ENCODE measurements around the gene ATP5F1E. TPM values are rescaled to one million over a fixed set of nuclear protein-coding genes. Genes with fewer than 3 reads are reported as not detected.

The ATP5F1E gene
- 33.9 and 42.1 TPM in 2 replicates for total RNA-seq (2014; rRNA removed; shearing (Covaris generic))
- polyA plus RNA-seq (2015; cell fraction: cytosol; rRNA removed) = 26.8 and 36.8 TPM in 2 replicates
- 10.4 and 13.3 TPM in 2 replicates for polyA plus RNA-seq (2015; cell fraction: nucleus; rRNA removed)

DNA sequence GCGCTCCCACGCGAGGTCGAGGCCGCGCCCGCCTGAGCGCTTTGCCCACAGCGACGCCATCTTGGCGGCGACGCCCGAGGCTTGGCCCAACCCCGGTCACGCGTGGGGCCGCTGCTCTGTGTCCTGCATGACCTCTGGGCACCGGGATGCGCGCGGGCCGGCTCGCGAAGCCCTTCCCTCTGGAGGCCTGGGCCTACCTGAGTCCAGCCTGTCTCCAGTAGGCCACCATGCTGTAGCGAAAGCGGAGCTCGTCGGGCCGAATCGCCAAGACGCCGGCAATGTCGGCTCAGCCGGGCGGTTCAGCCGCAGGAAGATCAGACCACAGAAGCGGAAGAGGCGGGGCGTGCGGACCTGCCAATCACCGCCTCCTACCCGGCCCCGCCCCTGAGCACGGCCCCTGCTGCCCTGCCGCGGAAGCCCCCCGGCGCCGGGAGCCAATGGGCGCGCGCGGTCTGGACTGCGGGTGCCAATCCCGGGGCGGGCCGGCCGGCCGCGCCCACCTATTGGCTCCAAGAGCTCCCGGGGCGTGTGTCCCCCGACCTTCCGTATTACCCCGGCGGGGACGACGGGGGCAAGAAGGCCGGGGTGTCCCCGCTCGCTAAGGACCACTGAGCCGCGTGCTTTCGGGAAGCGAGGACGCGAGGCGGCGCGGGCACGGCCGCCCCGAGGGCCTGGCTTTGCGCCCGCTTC is at the start of gene ATP5F1E:
TSS of gene ATP5F1E (minus strand) at position 313 of the 690 bp plus-strand sequence. CDS start at position 229, 84 bp downstream.
- peak; percentile 96 for DNase-seq (ENCODE audit: low read depth)

DNA sequence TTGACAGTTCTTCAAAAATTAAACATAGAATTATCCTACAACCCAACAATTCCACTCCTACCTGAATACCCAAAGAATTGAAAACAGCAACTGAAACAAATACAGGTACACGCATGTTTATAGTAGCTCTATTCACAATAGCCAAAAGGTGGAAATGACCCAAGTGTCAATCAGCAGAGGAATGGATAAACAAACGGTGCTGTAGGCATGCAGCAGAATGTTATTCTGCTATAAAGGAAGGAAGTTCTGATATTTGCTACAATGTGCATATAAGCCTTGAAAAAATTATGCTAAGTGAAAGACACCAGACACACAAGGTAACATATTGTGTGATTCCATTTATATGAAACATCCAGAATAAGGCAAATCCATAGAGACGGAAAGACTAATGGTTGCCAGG is 48.9 kb upstream of the ATP5F1E start:
- no peak for DNase-seq (ENCODE audit: low read depth)

DNA sequence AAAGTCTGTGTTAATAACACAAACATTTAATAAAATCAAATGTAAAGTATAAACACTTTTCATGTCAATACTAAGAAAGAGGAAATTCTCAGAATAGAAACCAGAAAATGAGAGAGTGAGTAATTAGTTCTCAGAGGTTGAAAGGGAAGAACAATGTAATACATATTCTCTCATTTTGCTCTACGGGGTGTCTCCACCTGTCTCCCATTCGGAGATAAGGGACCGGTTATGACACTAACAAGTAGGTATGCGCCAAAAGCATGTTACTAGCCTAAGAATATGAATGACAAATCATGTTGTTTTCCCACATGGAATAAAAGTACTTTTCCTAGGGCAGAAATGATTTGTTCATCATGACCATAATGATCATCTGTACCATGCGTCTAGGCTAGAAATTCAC is 46.1 kb upstream of the ATP5F1E start:
- DNase-seq (ENCODE audit: low read depth) = no peak

DNA sequence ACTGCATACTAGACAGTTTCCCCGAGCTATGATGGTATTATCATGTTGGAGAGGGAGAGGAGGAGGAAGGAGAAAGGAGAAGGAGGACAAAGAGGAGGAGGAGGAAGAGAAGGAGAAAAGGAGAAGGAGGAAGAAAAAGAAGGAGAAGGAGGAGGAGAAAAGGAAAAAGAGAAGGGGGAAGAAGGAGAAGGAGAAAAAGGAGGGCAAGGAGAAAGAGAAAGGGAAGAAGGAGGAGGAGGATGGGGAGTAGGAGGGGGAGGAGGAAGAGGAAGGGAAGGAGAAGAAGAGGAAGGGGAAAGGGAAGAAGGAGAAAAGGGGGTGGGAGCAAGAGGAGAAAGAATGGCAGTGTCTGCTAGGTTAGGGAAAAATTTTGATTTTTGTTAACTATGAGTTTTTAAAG is 45.6 kb upstream of the ATP5F1E start:
- no peak for DNase-seq (ENCODE audit: low read depth)

DNA sequence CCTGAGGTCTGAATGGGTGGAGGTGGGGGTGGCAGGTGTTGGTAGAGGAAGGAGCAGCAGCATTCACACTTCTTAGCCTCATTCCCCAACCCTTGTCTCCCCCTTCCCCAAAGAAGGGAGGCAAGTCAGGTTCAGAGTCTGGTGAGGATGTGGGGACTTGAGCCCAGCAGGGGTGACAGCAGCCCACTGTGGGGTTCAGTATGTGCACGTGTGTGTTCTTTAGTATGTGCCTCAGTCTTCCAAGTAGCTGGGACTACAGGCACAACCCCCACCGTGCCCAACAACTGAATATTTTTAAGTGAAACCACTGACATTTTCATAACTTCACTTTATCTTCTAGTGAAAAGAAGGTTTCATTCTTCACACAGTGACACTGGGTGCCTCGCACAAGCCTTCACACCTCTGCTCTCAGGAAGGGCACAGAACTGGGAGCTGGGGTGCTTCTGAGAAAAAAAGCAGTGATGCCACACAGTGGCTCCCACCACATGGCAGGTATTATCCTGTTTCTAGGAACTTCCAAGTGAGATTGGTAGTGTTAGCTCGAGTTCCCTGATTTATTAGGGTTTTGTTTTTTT is 43.9 kb upstream of the ATP5F1E start:
- DNase-seq (ENCODE audit: low read depth) = no peak

DNA sequence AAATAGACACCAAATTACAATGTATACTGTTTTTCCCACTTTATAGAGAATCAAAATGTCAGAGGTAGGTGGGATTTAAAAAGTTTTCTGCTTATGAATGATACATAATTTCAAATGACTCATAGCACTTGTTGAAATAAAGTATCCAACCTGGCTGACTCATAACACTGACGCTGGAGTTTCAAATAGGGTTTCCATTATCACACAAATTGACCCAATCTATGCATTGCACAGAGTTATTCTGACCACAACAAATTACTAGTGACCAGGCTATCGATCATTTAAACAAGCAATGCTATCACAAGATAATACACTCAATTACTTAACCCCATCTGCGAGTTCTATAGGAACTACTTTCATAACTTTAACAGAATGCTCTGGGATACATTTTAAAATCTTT is 42.3 kb upstream of the ATP5F1E start:
- peak; percentile 5 for DNase-seq (ENCODE audit: low read depth)

DNA sequence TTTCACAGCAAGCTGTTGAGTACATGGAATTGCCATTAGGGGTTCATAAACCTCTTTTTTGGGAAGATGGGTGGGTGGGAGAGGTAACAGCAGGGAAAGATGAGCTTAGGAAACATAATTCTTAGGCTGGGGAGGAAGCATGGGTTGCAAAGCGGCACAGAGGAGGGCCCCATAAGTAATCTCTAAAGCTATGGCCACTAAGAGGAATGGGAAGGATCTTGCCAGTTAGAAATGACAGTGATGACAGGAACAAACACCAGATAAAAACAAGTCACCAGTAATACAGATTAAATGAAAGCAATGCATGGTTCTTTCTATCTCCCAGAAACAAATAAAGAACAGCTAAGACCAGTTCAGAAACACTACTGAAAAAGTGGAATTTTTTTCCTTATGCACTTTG is 41.4 kb upstream of the ATP5F1E start:
- DNase-seq (ENCODE audit: low read depth) = no peak

DNA sequence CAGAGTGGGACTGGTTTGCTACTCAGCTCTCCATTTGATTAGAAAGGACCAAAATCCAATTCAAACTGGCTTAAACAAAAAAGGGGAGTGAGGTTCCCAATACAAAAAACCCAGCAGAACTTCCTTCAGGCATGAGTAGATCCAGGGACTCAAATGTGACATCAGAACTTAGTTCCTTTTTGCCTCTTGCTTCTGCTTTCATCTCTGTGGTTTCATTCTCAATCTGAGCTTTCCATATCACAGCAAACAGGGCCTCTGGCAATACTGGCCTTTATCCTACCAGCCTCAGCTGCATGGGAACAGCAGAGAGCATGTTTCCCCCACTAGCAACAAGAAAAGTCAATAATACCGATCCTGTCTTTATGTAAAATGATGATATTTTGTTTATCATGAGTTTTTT is 39.1 kb upstream of the ATP5F1E start:
- DNase-seq (ENCODE audit: low read depth) = no peak

DNA sequence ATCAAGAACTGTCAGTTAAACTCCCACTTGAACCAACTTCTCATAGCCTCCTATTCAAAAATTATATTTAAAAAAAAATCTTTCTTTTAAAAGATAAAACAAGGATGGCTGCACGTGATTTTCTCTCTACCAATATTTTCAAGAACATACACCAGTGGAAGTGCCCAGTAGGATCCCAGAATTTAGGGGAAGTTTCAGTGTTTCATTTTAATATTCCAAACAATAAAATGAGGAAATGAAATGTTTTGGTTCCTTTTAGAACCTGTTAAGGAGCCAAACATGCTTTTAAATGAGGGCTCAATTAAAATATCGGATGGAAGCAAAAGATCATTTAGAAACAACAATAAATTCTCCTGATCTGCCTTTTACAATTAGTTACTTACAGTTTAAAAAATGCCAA is 36.9 kb upstream of the ATP5F1E start:
- no peak for DNase-seq (ENCODE audit: low read depth)

DNA sequence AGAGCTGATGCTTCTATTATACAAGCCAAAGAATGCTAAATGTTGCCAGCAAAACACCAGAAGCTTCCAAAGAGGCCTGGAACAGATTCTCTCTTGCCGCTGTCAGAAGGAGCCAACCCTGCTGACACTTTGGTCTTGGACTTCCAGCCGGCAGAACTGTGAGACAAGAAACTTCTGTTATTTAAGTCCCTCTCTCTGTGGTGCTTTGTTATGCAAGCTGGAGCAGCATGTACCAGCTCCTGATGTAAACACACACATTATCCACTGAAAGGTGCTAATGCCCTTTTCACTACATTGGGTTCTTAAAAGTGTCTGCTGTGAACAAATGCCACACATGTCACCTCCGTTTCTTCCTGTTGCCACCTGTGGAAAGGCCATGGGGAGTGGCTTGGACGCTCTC is 36.4 kb upstream of the ATP5F1E start:
- no peak for DNase-seq (ENCODE audit: low read depth)

DNA sequence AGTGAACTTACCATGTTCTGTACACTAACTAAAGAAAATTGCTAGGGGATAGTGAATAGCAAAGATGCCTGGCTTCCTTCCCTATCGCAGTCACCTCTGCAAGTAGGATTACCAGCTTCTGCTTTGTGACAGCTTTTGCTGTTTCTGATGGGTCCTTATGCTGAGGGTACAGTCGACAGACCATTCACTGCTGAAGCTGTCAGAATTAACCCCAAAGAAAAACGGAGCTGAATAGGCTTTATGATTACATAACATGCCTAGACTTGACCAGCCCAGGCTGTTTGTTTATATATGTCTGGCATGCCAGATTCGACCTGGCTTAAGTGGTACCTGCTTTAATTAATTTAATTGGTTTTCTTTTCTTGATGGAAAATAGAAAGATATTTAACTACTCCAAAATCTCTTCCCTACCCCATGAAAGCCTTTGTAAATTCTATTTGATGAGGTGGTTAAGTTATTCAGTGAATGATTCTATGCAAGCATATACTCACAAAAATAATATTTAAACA is 32.1 kb upstream of the ATP5F1E start:
- no peak for DNase-seq (ENCODE audit: low read depth)

DNA sequence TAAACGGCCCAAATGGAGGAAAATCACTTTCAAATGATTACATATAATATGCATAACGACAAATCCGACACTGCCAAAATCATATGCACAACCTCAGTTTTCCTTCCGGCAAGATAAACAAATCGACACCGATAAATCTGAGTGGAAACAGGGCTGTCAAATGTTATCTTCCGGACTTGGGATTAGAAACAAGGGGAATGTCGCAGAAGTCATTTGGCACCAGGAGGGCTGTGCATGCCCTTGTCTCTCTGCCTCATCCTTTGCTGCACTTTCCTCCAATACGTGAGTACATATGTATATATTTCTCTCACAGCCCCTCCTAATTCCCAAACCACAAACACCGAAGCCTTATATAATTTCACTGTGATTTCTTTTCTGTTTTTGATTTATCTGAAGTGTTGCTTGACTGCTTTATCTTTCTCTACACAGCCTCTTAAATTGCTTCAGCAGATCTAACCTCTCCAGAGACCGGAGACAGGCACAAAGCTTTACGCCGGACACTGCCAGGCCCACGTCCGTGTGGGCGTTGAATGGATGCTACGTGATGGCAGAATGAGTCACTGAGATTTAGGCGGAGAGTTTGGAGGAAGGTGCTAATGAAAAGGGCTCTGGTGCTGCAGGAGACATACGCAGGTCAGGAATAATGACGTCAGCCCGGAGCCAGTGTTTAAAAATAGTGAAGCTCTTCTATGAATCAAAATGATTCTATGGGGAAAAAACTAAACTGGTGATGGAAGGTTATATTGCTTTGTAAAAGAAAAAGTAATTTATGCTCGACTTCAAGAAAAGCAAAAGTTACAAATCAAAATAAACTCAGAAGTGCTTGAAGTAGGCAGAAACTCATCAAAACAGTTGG is 31.5 kb upstream of the ATP5F1E start:
- peak; percentile 77 for DNase-seq (ENCODE audit: low read depth)

DNA sequence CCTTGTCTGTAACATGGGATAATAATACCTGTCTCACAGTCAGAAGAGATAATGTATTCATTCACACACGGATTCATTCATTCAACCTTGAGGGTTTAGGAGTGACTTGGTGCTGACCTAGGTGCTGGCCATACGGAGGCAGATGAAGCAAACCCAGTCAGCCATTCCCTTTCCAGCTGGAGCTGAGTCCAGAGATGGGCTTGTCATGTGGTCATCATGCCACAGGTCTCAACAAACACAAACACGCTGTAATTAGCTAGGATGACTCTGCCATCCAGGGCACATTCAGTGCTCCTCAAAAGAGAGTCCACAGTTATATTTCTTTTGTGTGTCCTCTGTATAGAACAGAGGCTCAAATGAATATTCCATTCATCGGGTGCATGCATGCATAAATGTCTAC is 29.9 kb upstream of the ATP5F1E start:
- DNase-seq (ENCODE audit: low read depth) = no peak

DNA sequence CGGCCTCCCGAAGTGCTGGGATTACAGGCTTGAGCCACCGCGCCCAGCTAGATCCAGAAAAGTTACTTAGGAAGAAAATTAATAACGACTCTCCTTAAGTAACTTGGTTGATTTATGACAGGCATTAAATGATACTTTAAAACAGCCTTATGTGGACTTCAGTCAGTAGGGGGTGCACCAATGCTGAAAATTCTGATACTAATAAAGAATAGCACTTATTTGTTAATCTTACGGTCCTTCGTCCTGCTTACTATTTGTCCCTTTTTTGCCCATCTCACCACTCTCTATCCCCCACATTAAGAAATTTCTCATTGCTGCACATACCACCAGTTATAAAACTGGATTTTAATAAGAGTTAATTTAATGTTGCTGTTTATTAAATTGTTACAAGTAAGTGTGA is 23.2 kb upstream of the ATP5F1E start:
- DNase-seq (ENCODE audit: low read depth) = no peak

DNA sequence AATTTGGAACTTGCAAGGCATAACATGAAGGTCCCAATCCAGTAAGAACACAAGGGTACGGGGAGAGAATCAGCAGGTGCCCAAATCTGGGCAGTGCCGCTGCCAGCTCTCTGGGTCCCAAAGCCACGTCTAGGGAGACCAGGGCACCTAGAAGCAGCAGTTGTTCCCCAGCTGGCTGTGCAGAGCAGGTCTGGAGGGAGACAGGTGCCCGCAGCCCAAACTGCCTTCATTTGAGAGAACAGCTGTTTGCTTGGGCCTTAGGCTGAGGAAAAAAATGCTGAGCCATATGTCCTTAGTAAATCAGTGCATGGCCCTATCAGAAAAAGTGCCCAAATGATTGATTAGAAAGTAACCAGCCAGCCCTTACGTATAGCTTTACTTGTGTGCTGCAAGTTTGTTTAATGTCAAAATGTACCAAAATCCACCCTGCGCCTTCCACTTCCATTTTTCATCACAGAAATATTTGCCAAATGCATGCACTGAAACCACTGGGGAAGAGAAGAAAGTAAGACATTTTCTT is 19.6 kb upstream of the ATP5F1E start:
- DNase-seq (ENCODE audit: low read depth) = no peak

DNA sequence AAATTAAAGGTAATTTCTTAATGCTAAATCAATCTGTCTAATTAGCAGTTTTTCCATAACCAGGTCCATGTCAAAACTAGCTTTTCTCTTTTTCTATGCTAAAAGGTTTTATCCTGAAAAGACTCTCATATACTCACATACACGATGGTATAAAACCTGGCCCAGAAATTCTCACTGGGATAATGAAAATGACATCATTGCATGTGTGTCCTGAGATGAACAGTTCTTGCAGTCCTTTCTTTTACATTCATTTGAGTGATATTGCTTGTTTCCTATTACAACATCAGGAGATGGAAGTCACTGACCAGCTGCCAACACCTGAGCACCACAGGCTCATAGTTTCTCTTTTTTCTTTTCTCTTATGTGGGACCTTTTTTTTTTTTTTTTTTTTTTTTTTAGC is 18.3 kb upstream of the ATP5F1E start:
- DNase-seq (ENCODE audit: low read depth) = no peak

DNA sequence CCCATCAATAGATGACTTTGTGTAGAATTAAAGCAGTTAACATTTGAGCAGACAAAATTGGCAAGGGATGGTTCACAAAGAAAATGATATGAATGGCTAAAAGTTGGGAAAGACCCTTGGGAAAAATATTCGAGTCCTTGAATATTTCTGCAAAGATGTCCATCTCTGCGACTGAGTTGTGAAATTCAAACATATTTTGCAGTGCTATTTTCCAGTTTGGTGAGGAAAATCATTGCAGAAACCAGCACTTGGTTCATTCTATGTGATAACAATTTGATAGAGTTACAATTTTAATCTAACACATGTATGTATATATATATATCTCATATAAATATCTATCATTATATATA is 16.5 kb upstream of the ATP5F1E start:
- no peak for DNase-seq (ENCODE audit: low read depth)

DNA sequence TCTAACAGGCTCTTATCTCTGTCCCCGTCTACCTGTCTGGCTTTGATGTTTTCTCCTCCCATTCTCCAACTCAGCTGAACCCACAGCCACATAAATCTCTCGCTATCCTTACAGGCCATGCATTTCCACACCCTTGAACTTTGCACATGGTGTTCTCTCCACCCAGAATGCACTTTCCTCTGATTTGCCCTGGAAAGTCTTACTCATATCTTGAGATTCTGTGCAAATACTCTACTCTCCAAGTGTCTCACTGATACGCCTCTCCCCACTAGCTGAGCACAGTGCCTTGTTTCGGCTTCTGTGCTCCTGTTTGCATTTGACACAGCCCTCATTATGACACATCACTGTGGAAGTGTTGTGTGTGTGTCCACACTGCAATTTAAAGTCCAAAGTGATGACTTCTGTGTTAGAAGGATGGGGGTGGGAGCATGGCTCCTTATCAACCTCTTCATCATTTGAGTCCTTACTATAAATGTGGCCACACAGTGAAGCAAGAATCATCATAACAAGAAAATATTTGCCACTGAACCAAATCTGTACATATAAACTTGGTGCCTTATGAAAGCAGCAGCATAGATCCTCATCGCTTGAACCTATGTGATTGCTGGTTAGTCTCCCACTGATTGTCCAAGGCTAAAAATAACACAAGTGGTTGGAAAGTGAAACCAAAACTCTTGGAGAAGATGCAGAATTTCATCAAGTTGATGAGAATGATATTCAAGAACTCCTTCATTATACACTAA is 16.0 kb upstream of the ATP5F1E start:
- DNase-seq (ENCODE audit: low read depth) = peak; percentile 26

DNA sequence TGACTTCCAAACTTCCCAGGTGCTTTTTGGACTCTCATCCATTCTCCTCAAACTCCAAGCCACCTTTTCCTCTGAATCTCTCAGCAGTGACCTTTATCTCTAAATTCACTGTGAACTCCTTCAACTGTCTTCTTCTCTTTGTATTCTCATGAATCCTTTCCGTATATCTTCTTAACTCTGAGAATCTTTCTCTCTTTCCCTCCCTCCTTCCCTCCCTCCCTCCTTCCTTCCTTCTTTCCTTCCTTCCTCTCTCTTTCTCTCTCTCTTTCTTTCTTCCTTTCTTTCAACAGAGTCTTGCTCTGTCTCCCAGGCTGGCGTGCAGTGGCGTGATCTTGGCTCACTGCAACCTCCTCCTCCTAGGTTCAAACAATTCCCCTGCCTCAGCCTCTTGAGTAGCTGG is 14.7 kb upstream of the ATP5F1E start:
- no peak for DNase-seq (ENCODE audit: low read depth)

DNA sequence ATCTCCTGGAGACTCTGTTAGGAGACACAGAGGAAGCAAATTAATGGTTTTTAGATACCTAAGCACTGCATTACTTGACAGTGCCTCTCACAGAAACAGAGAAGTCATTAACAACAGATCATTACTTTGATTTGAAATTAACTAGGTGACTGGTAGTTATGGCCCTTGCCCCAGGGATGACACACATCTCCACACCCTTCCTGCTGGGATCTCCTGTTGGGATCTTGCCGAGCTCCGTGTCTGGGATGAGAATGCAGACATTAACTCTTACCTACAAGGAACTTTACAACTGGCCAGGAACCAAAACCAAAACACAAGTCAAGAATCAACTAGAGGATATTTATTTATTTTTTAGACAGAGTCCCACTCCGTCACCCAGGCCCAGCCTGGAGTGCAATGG is 12.7 kb upstream of the ATP5F1E start:
- DNase-seq (ENCODE audit: low read depth) = no peak

DNA sequence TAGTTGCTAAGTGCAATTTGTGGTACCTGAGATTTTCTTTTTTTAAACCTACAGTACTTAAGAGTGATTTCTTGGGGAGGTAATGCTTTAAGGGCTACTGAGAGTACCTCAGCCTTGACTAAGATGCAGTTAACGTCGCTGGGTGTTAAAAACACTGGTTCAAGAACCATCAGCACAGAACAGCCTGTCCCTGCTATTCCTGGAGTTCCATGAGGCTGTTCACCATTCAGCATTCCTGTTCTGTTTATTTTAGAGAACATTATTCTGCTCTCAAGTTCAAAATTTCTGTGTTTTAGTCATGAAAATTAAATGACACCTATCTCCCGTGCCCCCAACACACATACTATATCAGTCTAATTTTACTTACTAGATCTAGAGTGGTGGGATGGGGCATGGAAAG is 12.2 kb upstream of the ATP5F1E start:
- DNase-seq (ENCODE audit: low read depth) = no peak
